ENCODE results near the gene SCD.

DNA sequence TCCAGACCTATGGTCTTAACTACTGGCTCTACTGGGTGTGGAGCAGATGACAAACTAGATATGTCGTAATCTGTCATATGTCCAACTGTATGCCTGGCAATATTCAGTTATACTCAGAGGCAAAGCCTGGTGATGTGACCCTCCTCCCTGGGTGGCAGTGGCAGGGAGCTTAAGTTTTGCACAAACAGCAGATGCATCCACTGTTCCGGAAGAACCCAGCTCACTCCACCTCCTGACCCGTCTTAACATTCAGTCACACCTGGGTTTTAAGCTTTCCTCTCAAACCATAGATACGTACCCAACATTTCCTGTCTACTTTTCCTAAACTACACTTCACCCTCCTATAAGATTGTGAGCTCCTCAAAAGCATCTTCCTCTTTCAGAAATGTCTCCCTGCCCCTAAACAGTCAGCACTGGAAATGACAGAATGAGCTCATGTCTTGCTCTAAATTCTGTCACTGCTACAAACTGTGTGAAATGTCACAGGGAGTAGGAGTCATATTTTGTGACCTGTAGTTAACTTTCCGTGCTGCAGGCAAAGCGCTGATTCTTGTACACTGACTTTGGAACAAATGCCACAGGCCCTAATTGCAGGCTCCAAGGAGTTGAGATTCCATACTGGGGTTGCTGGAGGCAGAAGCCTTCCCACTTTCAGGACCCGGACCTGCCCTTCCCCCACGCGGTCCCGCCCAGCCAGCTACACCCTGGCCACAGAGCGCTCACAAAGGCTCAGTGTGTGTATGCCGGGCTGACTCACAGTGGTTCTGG lies 23.9 kb downstream of the SCD start:
- TF ChIP-seq, protein P1, sequence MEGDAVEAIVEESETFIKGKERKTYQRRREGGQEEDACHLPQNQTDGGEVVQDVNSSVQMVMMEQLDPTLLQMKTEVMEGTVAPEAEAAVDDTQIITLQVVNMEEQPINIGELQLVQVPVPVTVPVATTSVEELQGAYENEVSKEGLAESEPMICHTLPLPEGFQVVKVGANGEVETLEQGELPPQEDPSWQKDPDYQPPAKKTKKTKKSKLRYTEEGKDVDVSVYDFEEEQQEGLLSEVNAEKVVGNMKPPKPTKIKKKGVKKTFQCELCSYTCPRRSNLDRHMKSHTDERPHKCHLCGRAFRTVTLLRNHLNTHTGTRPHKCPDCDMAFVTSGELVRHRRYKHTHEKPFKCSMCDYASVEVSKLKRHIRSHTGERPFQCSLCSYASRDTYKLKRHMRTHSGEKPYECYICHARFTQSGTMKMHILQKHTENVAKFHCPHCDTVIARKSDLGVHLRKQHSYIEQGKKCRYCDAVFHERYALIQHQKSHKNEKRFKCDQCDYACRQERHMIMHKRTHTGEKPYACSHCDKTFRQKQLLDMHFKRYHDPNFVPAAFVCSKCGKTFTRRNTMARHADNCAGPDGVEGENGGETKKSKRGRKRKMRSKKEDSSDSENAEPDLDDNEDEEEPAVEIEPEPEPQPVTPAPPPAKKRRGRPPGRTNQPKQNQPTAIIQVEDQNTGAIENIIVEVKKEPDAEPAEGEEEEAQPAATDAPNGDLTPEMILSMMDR (IDR thresholded peaks at IDR 0.05; ENCODE audit: insufficient read depth, low read depth, low read length) = no peak
- no peak for TF ChIP-seq EZH2 (IDR thresholded peaks at IDR 0.05; ENCODE audit: insufficient read depth, low read length)
